GM10248 (cell line): ENCODE data around the gene OR2AP1.
"Not testable (repeated sequence)": the region's sequence is repeated elsewhere in the genome, so short reads cannot be mapped to it uniquely, and the experiment has no call there.

Experiments used
- CTCF ChIA-PET: fragments of 300-600 bp; sonication (Branson Sonifier 250); formaldehyde crosslinking; extraction: SDS; loops from one replicate; lab custom pipeline; 2021; ENCODE audit warnings: antibody characterized with exemption; lab: Yijun Ruan, JAX
- POLR2A ChIA-PET: fragments of 350-650 bp; sonication (Branson Sonifier 250); formaldehyde crosslinking; extraction: SDS; loops from one replicate; lab custom pipeline; 2020; ENCODE audit warnings: antibody characterized with exemption; lab: Yijun Ruan, JAX
- DNase-seq: peaks from one replicate; pipeline ENCODE4 v3.0.0; 2012; ENCODE audit errors: extremely low spot score
- CTCF ChIP-seq: IDR thresholded peaks from 2 replicates; pipeline ENCODE4 v1.5.1; 2012; ENCODE audit warnings: mild to moderate bottlenecking, low read depth; ENCODE audit errors: extremely low read depth, missing control alignments, control extremely low read depth

OR2AP1 gene

GRCh38 chr12:55572168-55572567, at the start of gene OR2AP1:
TSS of gene OR2AP1 (plus strand) at chr12:55572468. CDS start at chr12:55574415, 1,947 bp downstream.
- no peak for TF ChIP-seq CTCF
- CTCF ChIA-PET: interaction anchor here (1.8 kb wide), 1 partner anchor 16 kb away, joined by 4 read pairs; no protein-coding TSS in a partner anchor

GRCh38 chr12:55548235-55548634, 24.0 kb upstream of the OR2AP1 start:
- CTCF ChIA-PET: not testable (repeated sequence)

More at GRCh38 chr12:55572168-55572567, at the start of gene OR2AP1:
- DNase-seq: no peak
- POLR2A ChIA-PET: no interaction called here

GRCh38 chr12:55548756-55549155, 23.5 kb upstream of the OR2AP1 start:
- CTCF ChIA-PET: no interaction called here
- TF ChIP-seq CTCF: no peak
- no peak for DNase-seq
- POLR2A ChIA-PET: no interaction called here

More at GRCh38 chr12:55548235-55548634, 24.0 kb upstream of the OR2AP1 start:
- POLR2A ChIA-PET, DNase-seq: not testable (repeated sequence)

GRCh38 chr12:55549302-55549701, 23.0 kb upstream of the OR2AP1 start, which contains the start of gene OR6C4:
TSS of gene OR6C4 (plus strand) at chr12:55549602. CDS start at chr12:55551227, 1,625 bp downstream.
- TF ChIP-seq CTCF: no peak
- POLR2A ChIA-PET: no interaction called here
- no peak for DNase-seq

GRCh38 chr12:55554296-55554695, 18.0 kb upstream of the OR2AP1 start:
- no peak for DNase-seq
- CTCF ChIA-PET: no interaction called here
- POLR2A ChIA-PET: interaction anchor here (0.6 kb wide), 1 partner anchor 384 kb away, joined by 3 read pairs; no protein-coding TSS in a partner anchor
- TF ChIP-seq CTCF: no peak

More at GRCh38 chr12:55549302-55549701, 23.0 kb upstream of the OR2AP1 start, which contains the start of gene OR6C4:
- CTCF ChIA-PET: no interaction called here

GRCh38 chr12:55570060-55570459, 2.2 kb upstream of the OR2AP1 start:
- POLR2A ChIA-PET, CTCF ChIA-PET, DNase-seq: not testable (repeated sequence)

GRCh38 chr12:55570689-55571088, 1.6 kb upstream of the OR2AP1 start:
- POLR2A ChIA-PET, CTCF ChIA-PET, DNase-seq: not testable (repeated sequence)

- ChIA-PET CTCF (interaction anchor here (1.0 kb wide), 1 partner anchor 26 kb away, joined by 3 read pairs; no protein-coding TSS in a partner anchor), POLR2A (no interaction called here)
- DNase-seq: no peak
- TF ChIP-seq CTCF: no peak
Observed at GRCh38 chr12:55582066-55582465, 9.8 kb downstream of the OR2AP1 start.
